A673 (cell line): ENCODE results near the gene EYA4. TPM values are rescaled to one million over a fixed set of nuclear protein-coding genes. Genes with fewer than 3 reads are reported as not detected.

Experiments used
- BruUV-seq: library from RNA; stranded (reverse); fragments of 400-500 nt; replicated peaks from 2 replicates; lab custom pipeline; 2021; lab: Mats Ljungman, UMichigan
- CTCF ChIA-PET: fragments of 300-600 bp; sonication (Branson Sonifier 250); formaldehyde crosslinking; loops from one replicate; lab custom pipeline; 2022; ENCODE audit warnings: antibody characterized with exemption; lab: Charles Lee
- POLR2A ChIA-PET: fragments of 300-600 bp; sonication (Branson Sonifier 250); formaldehyde crosslinking; loops from one replicate; lab custom pipeline; 2022; ENCODE audit warnings: antibody characterized with exemption; ENCODE audit not compliant: low non-redundant PET; lab: Charles Lee
- DNase-seq: peaks from one replicate; pipeline ENCODE4 v3.0.0-alpha.2; 2015; ENCODE audit warnings: low spot score
- H3K27ac ChIP-seq: fragments of 200-600 bp; sonication (generic); 2 replicates; pipeline ENCODE4 v1.5.1; 2016; ENCODE audit warnings: mixed run types, low read depth, mild to moderate bottlenecking, mixed read lengths, antibody characterized with exemption, low read length; ENCODE audit not compliant: poor library complexity, severe bottlenecking
- H3K27me3 ChIP-seq: fragments of 200-600 bp; sonication (generic); replicated peaks from 2 replicates; pipeline ENCODE4 v1.6.1; 2017; ENCODE audit warnings: mixed run types, low read depth, mild to moderate bottlenecking, mixed read lengths, antibody characterized with exemption, low read length; ENCODE audit not compliant: insufficient read depth, poor library complexity
- H3K36me3 ChIP-seq: fragments of 200-600 bp; sonication (generic); 2 replicates; pipeline ENCODE4 v1.6.1; 2016; ENCODE audit warnings: mixed run types, mild to moderate bottlenecking, mixed read lengths, antibody characterized with exemption, low read length; ENCODE audit not compliant: insufficient read depth, poor library complexity, severe bottlenecking
- H3K4me1 ChIP-seq: fragments of 200-600 bp; sonication (generic); 2 replicates; pipeline ENCODE4 v1.6.1; 2017; ENCODE audit warnings: mixed run types, mild to moderate bottlenecking, mixed read lengths, antibody characterized with exemption, low read length; ENCODE audit not compliant: insufficient read depth, poor library complexity, severe bottlenecking
- H3K4me3 ChIP-seq: fragments of 200-600 bp; sonication (generic); 2 replicates; pipeline ENCODE4 v1.5.1; 2016; ENCODE audit warnings: low read depth, mixed run types, mild to moderate bottlenecking, mixed read lengths, low read length; ENCODE audit not compliant: poor library complexity, severe bottlenecking
- H3K9me3 ChIP-seq: fragments of 200-600 bp; sonication (generic); 2 replicates; pipeline ENCODE4 v1.6.1; 2016; ENCODE audit warnings: mixed run types, low read depth, mild to moderate bottlenecking, mixed read lengths, antibody characterized with exemption, low read length; ENCODE audit not compliant: poor library complexity, severe bottlenecking
- CTCF ChIP-seq: fragments of 300-800, 200-600 bp; sonication (generic); conservative IDR thresholded peaks from 2 replicates; pipeline ENCODE4 v1.5.1; 2017; ENCODE audit warnings: low read depth, mild to moderate bottlenecking, antibody characterized with exemption, low read length, moderate library complexity, mixed read lengths
- EZH2 ChIP-seq: fragments of 200-600 bp; sonication (generic); IDR thresholded peaks from 2 replicates; pipeline ENCODE4 v1.6.1; 2017; ENCODE audit warnings: borderline replicate concordance, low read depth, mild to moderate bottlenecking, mixed read lengths, antibody characterized with exemption, low read length; ENCODE audit not compliant: poor library complexity, severe bottlenecking
- intact Hi-C: fragments of 100-400 bp; cut with micrococcal nuclease; formaldehyde crosslinking; loops from one replicate; pipeline ENCODE4 v1.10.0; 2022; ENCODE audit not compliant: unreplicated experiment
- total RNA-seq: library from RNA; stranded (reverse); gene quantifications from 2 replicates; pipeline ENCODE4 v1.2.3, GENCODE V29; 2021

EYA4 gene
- total RNA-seq, 1 experiment from 2014 or later: 1.3 TPM

DNA sequence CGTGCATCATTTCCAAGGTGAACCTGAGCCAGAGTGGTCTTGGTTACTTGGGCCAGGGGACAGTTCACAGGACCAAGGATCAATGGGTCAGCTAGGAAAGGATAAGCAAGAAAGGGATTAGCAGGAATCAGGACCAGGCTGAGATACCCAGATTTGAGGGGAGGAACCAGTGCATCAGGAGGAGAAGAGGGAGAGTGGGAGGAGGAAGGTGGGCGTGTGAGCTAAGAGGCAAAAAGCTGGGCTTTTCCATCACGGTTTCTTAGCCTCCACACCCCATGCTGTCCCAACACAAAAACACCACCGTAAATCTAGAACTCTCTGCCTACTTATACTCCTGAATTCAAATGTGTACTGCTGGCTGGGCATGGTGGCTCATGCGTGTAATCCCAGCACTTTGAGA lies 27.5 kb downstream of the EYA4 start:
- no peak for TF ChIP-seq EZH2
- no peak for TF ChIP-seq CTCF
- Histone ChIP-seq H3K27ac (no peak overlapping the region), H3K4me3 (no peak overlapping the region), H3K27me3 (no peaks in the 10 kb centered on the region), H3K36me3 (no peaks in the 10 kb centered on the region), H3K4me1 (no peaks in the 10 kb centered on the region), H3K9me3 (no peaks in the 10 kb centered on the region)
- ChIA-PET POLR2A (no interaction called here), CTCF (no interaction called here)
- intact Hi-C loops: no loop called here
- BruUV-seq: no TSS peak
- no peak for DNase-seq

GRCh38 chr6:133274813-133275212 lies 33.7 kb downstream of the EYA4 start:
- CTCF ChIA-PET: no interaction called here
- no peak for TF ChIP-seq CTCF
- no peak for TF ChIP-seq EZH2
- no TSS peak for BruUV-seq
- Histone ChIP-seq H3K36me3 (no peaks in the 10 kb centered on the region), H3K27me3 (no peaks in the 10 kb centered on the region), H3K4me1 (no peaks in the 10 kb centered on the region), H3K4me3 (no peak overlapping the region), H3K27ac (no peak overlapping the region), H3K9me3 (no peaks in the 10 kb centered on the region)
- no peak for DNase-seq
- POLR2A ChIA-PET: no interaction called here
- intact Hi-C loops: no loop called here

- Histone ChIP-seq H3K4me3 (no peak overlapping the region), H3K27ac (no peak overlapping the region), H3K4me1 (no peaks in the 10 kb centered on the region), H3K9me3 (no peaks in the 10 kb centered on the region), H3K27me3 (no peaks in the 10 kb centered on the region), H3K36me3 (no peaks in the 10 kb centered on the region)
- no TSS peak for BruUV-seq
- intact Hi-C loops: no loop called here
- ChIA-PET CTCF (no interaction called here), POLR2A (no interaction called here)
- TF ChIP-seq CTCF (no peak), EZH2 (no peak)
- peak; percentile 42 for DNase-seq
These were observed 34.1 kb downstream of the EYA4 start for GRCh38 chr6:133275213-133275612.
